K562 (cell line): Measurements from ENCODE around the gene GABRD. TPM values are rescaled to one million over a fixed set of nuclear protein-coding genes. Genes with fewer than 3 reads are reported as not detected.

Experiments used
- DPF2 ChIP-seq: fragments of 450-650 bp; IDR thresholded peaks from 2 replicates; pipeline ENCODE4 v1.6.1; 2016
- GTF2A2 ChIP-seq: IDR thresholded peaks from 2 replicates; pipeline ENCODE4 v1.6.1; 2016; ENCODE audit warnings: mild to moderate bottlenecking, missing genetic modification characterization, missing compliant biosample characterization
- JUND ChIP-seq, 2 experiments: IDR thresholded peaks; 2 replicates in 1 of 2; 3 replicates in 1 of 2; pipeline ENCODE4 v1.6.1; 2011; ENCODE audit warnings: borderline replicate concordance in 2 of 2, low read depth in 2 of 2, low read length in 2 of 2, improper control_type of control experiment in 1 of 2, missing biosample characterization in 1 of 2, missing genetic modification characterization in 1 of 2, missing genetic modification reagents in 1 of 2
- MAZ ChIP-seq, 2 experiments: fragments of 450-650 bp in 1 of 2; sonication (generic) in 1 of 2; formaldehyde crosslinking; IDR thresholded peaks in 1 of 2; conservative IDR thresholded peaks in 1 of 2; 2 replicates each; pipeline versions ENCODE4 v1.4.0 to v1.5.0; 2020; ENCODE audit warnings: mild to moderate bottlenecking in 1 of 2, missing genetic modification reagents in 1 of 2
- TARDBP ChIP-seq: fragments of 450-650 bp; IDR thresholded peaks from 2 replicates; pipeline ENCODE4 v1.6.1; 2016
- TBP ChIP-seq: optimal IDR thresholded peaks from 2 replicates; pipeline ENCODE3; 2011; ENCODE audit warnings: low read depth, low read length, improper control_type of control experiment
- WHSC1 ChIP-seq: IDR thresholded peaks from one replicate; pipeline ENCODE4 v1.6.1; 2012; ENCODE audit warnings: low read length, control low read depth, inconsistent platforms
- YY1 ChIP-seq, 3 experiments: IDR thresholded peaks; 2 replicates each; pipeline ENCODE4 v1.6.1; 2011; ENCODE audit warnings: low read length in 2 of 3, mild to moderate bottlenecking in 2 of 3, moderate library complexity in 2 of 3, borderline replicate concordance in 1 of 3, control low read depth in 1 of 3, low read depth in 1 of 3; ENCODE audit not compliant: insufficient read depth in 3 of 3, insufficient replicate concordance in 2 of 3, control insufficient read depth in 1 of 3, insufficient read length in 1 of 3; ENCODE audit errors: extremely low read depth in 1 of 3
- ZNF551 ChIP-seq: fragments of 250-450 bp; sonication (Bioruptor Pico); IDR thresholded peaks from 2 replicates; pipeline ENCODE4 v1.5.0; 2021; ENCODE audit warnings: mild to moderate bottlenecking, moderate library complexity
- ZNF57 ChIP-seq: fragments of 450-650 bp; formaldehyde crosslinking; IDR thresholded peaks from 2 replicates; pipeline ENCODE4 v1.4.0; 2020; ENCODE audit warnings: mild to moderate bottlenecking, moderate library complexity
- polyA plus RNA-seq, 8 experiments: library from polyadenylated mRNA; depleted of rRNA in 4 of 8; stranded (reverse) in 5 of 8; unstranded in 3 of 8; fragments of >200 nt; fragmentation: Nextera tagmentation in 2 of 8; fragmentation: Illumina TruSeq in 1 of 8; extraction: Ambion mirVana in 2 of 8; extraction: Trizol in 1 of 8; gene quantifications; 2 replicates each; pipeline versions ENCODE4 v1.2.1 to v1.2.3, GENCODE V29; 2011 to 2014; ENCODE audit warnings: inconsistent platforms in 1 of 8, missing spikeins in 1 of 8
- total RNA-seq, 7 experiments: library from RNA; depleted of rRNA in 6 of 7; stranded (reverse); fragments of >200 nt in 6 of 7; fragmentation: Illumina TruSeq in 2 of 7; extraction: Trizol in 2 of 7; gene quantifications; 2 replicates each; pipeline versions ENCODE4 v1.2.1 to v1.2.3, GENCODE V29; 2011 to 2021; ENCODE audit warnings: low replicate concordance in 1 of 7
- TF ChIP-seq, protein P1 (sequence below): fragments of 250-450 bp; sonication (Bioruptor Pico); IDR thresholded peaks from 2 replicates; pipeline ENCODE4 v1.8.0; 2022; ENCODE audit warnings: moderate library complexity, mild to moderate bottlenecking, inconsistent platforms
- TF ChIP-seq, protein P2 (sequence below): fragments of 250-450 bp; sonication (Bioruptor Pico); IDR thresholded peaks from 2 replicates; pipeline ENCODE4 v1.5.1; 2021; ENCODE audit warnings: mild to moderate bottlenecking
- TF ChIP-seq, protein P3 (sequence below): sonication (generic); formaldehyde crosslinking; IDR thresholded peaks from 2 replicates; pipeline ENCODE4 v1.9.0; 2022; ENCODE audit warnings: mild to moderate bottlenecking, missing genetic modification reagents
- TF ChIP-seq, protein P4 (sequence below): fragments of 450-650 bp; conservative IDR thresholded peaks from 2 replicates; pipeline ENCODE4 v1.6.1; 2016; ENCODE audit warnings: missing genetic modification characterization, low read depth, mild to moderate bottlenecking, control low read depth, missing compliant biosample characterization
- TF ChIP-seq, protein P5 (sequence below), 3 experiments: fragments of 200-800 bp in 1 of 3; fragments of 250-450 bp in 1 of 3; fragments of 450-650 bp in 1 of 3; sonication (Bioruptor Pico) in 1 of 3; sonication (Bioruptor generic) in 1 of 3; formaldehyde crosslinking in 1 of 3; IDR thresholded peaks; 2 replicates each; pipeline versions ENCODE4 v1.6.1 to v1.8.0; 2016 to 2022; ENCODE audit warnings: mild to moderate bottlenecking in 2 of 3, missing genetic modification characterization in 2 of 3, missing compliant biosample characterization in 1 of 3, moderate library complexity in 1 of 3

The GABRD gene
- total and polyA plus RNA-seq, 9 of the 15 experiments (the other 6 are each of a cell fraction or from before 2014, with no cell fraction given): 0.07 TPM; not detected in 8

DNA sequence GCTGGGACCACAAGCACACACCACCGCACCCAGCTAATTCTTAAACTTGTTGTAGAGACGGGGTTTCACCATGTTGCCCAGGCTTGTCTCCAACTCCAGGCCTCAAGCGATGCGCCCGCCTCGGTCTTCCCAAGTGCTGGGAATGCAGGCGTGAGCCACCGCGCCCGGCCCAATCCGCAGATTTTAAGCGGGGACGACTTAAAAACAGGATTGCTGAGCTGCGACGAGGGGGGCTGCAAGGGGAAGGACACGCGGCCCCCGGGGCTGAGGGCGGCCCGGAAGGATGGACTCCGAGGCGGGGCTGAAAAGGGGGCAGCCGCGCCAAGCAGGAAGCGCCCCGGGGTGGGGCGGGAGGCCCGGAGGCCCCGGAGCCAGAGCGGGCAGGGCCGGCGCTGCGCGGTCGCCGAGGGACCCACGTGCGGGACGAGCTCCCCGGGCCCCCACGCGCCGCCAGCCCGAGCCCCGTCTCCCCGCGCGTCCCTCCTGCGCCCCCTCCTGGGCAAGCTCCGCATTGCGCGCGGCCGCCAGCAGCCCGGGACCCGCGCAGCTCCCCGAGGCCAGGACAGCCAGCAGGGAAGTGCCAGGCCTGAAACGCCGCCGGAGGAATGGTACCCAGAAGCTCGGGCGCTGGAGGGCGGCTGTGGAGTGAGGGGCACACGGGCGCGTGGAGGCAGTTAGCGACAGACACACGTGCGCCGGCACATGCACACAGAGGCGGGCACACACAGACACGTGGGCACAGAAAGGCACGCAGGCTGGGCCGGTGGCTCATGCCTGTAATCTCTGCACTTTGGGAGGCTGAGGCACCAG is 25.6 kb downstream of the GABRD start (continued):
- TF ChIP-seq, protein P1, sequence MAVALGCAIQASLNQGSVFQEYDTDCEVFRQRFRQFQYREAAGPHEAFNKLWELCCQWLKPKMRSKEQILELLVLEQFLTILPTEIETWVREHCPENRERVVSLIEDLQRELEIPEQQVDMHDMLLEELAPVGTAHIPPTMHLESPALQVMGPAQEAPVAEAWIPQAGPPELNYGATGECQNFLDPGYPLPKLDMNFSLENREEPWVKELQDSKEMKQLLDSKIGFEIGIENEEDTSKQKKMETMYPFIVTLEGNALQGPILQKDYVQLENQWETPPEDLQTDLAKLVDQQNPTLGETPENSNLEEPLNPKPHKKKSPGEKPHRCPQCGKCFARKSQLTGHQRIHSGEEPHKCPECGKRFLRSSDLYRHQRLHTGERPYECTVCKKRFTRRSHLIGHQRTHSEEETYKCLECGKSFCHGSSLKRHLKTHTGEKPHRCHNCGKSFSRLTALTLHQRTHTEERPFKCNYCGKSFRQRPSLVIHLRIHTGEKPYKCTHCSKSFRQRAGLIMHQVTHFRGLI (CRISPR knock-in tag): no peak
- TF ChIP-seq MAZ (CRISPR knock-in tag; conservative IDR thresholded peaks at IDR 0.05 in 1 of 2, IDR thresholded peaks at IDR 0.05 in 1 of 2): peak; percentile 66 to 71; a peak in 3 of 4 replicates
- no peak for TF ChIP-seq TBP
- no peak for TF ChIP-seq GTF2A2
- TF ChIP-seq WHSC1: no peak
- TF ChIP-seq, protein P2, sequence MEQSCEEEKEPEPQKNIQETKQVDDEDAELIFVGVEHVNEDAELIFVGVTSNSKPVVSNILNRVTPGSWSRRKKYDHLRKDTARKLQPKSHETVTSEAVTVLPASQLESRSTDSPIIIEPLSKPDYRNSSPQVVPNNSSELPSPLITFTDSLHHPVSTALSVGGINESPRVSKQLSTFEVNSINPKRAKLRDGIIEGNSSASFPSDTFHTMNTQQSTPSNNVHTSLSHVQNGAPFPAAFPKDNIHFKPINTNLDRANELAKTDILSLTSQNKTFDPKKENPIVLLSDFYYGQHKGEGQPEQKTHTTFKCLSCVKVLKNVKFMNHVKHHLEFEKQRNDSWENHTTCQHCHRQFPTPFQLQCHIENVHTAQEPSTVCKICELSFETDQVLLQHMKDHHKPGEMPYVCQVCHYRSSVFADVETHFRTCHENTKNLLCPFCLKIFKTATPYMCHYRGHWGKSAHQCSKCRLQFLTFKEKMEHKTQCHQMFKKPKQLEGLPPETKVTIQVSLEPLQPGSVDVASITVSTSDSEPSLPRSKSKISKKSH (CRISPR knock-in tag): no peak
- TF ChIP-seq ZNF551 (CRISPR knock-in tag): no peak
- TF ChIP-seq, protein P3, sequence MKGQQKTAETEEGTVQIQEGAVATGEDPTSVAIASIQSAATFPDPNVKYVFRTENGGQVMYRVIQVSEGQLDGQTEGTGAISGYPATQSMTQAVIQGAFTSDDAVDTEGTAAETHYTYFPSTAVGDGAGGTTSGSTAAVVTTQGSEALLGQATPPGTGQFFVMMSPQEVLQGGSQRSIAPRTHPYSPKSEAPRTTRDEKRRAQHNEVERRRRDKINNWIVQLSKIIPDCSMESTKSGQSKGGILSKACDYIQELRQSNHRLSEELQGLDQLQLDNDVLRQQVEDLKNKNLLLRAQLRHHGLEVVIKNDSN (CRISPR knock-in tag): no peak
- TF ChIP-seq, protein P4, sequence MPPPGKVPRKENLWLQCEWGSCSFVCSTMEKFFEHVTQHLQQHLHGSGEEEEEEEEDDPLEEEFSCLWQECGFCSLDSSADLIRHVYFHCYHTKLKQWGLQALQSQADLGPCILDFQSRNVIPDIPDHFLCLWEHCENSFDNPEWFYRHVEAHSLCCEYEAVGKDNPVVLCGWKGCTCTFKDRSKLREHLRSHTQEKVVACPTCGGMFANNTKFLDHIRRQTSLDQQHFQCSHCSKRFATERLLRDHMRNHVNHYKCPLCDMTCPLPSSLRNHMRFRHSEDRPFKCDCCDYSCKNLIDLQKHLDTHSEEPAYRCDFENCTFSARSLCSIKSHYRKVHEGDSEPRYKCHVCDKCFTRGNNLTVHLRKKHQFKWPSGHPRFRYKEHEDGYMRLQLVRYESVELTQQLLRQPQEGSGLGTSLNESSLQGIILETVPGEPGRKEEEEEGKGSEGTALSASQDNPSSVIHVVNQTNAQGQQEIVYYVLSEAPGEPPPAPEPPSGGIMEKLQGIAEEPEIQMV (tag): no peak
- no peak for TF ChIP-seq ZNF57 (CRISPR knock-in tag)
- 0 out of 2 replicates have a peak, but pooled peaks have one; percentile 52 for TF ChIP-seq TARDBP
- no peak for TF ChIP-seq DPF2
- TF ChIP-seq, protein P5, sequence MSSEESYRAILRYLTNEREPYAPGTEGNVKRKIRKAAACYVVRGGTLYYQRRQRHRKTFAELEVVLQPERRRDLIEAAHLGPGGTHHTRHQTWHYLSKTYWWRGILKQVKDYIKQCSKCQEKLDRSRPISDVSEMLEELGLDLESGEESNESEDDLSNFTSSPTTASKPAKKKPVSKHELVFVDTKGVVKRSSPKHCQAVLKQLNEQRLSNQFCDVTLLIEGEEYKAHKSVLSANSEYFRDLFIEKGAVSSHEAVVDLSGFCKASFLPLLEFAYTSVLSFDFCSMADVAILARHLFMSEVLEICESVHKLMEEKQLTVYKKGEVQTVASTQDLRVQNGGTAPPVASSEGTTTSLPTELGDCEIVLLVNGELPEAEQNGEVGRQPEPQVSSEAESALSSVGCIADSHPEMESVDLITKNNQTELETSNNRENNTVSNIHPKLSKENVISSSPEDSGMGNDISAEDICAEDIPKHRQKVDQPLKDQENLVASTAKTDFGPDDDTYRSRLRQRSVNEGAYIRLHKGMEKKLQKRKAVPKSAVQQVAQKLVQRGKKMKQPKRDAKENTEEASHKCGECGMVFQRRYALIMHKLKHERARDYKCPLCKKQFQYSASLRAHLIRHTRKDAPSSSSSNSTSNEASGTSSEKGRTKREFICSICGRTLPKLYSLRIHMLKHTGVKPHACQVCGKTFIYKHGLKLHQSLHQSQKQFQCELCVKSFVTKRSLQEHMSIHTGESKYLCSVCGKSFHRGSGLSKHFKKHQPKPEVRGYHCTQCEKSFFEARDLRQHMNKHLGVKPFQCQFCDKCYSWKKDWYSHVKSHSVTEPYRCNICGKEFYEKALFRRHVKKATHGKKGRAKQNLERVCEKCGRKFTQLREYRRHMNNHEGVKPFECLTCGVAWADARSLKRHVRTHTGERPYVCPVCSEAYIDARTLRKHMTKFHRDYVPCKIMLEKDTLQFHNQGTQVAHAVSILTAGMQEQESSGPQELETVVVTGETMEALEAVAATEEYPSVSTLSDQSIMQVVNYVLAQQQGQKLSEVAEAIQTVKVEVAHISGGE (CRISPR knock-in tag; IDR thresholded peaks at IDR 0.05): no peak
- TF ChIP-seq JUND (IDR thresholded peaks at IDR 0.05; ENCODE audit: borderline replicate concordance, low read depth, low read length): no peak
- no peak; the same call in 2 of the 3 replicates for TF ChIP-seq JUND (tag; IDR thresholded peaks at IDR 0.05; ENCODE audit: borderline replicate concordance, low read depth, low read length)
- TF ChIP-seq YY1 (IDR thresholded peaks at IDR 0.05; ENCODE audit: borderline replicate concordance in 1 of 3, control insufficient read depth in 1 of 3, extremely low read depth in 1 of 3, insufficient read depth in 3 of 3, insufficient read length in 1 of 3, insufficient replicate concordance in 2 of 3, low read depth in 1 of 3, low read length in 2 of 3): peak in 1 of 3 experiments; percentile 16
